Activated T-cell treated with anti-CD3 and anti-CD28 coated beads, Interleukin-2, amount 50 U/mL, for 1 hour (primary cell): ENCODE measurements around the gene TMCO6.
"Not testable (repeated sequence)": the region's sequence is repeated elsewhere in the genome, so short reads cannot be mapped to it uniquely, and the experiment has no call there.

ENCODE experiments used
- DNase-seq: peaks from one replicate; pipeline ENCODE4 v3.0.0-alpha.2; 2020

Gene TMCO6

GRCh38 chr5:140639148-140639981, at the start of gene TMCO6:
Gene TMCO6 (plus strand): TSS chr5:140639451. CDS start chr5:140639528, 77 bp downstream.
- DNase-seq: peak; percentile 96

DNA sequence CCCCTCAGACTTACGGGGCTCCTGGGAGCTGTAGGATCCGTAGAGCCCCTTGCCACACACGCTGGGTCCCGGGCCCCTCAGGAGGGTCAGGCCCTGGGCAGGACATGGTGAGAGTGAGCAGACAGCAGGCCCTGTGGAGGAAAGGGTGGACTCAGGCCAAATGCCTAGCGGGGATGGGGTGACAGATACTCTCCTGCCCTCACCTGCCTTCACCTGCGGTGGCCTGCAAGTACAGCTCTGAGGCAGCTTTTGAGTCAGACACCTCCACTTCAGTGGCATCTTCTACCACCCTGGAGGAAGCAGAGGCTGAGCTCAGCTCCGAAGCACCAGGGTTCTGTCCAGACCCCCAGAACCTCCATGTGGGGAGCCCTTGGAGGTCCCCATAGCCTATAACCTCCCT, 48.4 kb upstream of the TMCO6 start:
- no peak for DNase-seq

DNA sequence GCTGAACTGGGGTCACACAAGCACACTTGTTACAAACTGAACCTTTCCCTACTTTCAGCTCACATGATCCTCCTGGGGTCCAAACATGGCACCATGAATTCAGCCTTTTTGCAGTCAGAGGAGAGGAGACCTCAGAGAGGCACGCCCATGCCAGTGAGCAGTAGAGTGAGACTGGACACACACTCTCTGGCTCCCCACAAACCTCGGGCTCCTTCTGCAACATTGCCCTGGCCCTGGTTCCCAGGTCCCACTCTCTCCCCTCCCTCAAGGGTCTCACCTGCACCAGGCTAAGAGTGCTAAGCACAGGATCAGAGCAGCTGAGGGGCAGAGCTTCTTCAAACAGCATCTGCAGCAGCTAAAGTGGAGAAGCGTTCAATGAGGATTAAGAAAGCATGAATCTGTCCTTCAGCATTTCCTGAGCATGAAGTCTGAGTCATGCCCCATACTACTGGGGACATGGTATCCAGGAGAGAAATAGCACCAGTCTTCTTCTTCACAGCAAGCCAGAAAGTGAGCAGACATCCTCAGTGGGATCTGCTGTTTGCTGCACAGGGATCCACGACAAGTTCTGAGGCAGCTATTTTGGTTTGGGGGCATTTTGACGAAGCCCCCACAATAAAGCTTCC, 47.4 kb upstream of the TMCO6 start:
- DNase-seq: no peak

GRCh38 chr5:140593070-140593469, 46.2 kb upstream of the TMCO6 start:
- not testable (repeated sequence) for DNase-seq

GRCh38 chr5:140594169-140594568, 45.1 kb upstream of the TMCO6 start:
- no peak for DNase-seq

DNA sequence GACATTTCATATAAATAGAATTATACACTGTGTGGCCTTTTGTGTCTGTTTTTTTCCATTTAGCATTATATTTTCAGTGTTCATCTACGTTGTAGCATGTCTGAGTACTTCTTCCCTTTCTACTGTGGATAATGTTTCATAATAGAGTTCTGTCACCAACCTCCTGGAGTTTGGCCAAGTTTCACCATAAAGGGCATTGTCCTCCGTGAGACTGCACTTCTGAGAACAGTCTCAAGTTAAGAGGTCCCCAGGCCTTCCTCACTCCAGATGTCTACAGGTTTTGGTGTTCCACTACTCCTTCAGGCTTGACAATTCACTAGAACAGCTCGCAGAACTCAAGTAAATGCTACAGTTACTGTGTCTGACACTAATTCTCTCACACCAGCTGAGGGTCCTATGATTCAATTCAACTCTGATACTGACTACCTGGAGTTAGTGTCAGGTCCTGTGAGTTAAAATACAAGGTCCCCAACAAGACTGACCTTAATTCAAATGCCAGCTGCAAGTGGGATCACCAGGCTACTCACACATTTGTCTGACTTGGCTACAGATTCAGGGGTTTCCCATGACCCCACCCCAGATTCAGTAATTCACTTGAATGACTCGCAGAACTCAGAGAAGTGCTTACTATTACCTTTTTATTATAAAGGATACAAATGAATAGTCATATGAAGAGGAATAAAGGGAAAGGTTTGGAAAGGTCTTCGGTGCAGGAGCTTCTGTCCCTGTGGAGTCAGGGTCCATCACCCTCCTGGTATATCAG, 43.5 kb upstream of the TMCO6 start:
- no peak for DNase-seq

DNA sequence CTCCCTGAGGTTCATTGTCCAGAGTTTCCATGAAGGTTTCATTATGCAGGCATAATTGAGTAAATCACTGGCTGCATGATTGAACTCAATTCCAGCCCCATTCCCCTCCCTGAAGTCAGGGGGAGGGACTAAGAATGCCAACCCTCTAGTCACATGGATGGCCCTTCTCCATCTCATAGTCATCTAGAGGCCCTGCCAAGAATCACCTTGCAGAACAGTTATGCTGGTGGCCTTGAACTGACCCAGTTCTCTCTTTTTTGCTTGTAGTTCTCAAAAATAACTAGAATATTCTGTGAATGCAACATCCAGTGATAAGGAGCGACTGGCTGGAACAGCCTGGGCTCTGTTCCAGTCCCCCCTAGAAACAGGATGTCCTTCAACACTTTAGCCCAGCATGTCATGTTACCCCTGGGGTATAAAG, 42.9 kb upstream of the TMCO6 start:
- no peak for DNase-seq

GRCh38 chr5:140598836-140599235, 40.4 kb upstream of the TMCO6 start:
- DNase-seq: no peak

- no peak for DNase-seq
These were observed 39.2 kb upstream of the TMCO6 start for GRCh38 chr5:140600096-140600495.

GRCh38 chr5:140602147-140602546, 37.1 kb upstream of the TMCO6 start:
- DNase-seq: no peak

DNA sequence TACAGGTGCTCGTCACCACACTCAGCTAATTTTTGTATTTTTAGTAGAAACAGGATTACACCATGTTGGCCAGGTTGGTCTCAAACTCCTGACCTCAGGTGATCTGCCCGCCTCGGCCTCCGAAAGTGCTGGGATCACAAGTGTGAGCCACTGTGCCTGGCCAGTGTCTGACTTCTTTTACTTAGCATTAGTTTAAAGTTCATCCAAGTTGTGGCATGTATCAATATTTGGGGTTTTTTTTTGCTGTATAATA, 35.9 kb upstream of the TMCO6 start:
- DNase-seq: not testable (repeated sequence)

DNA sequence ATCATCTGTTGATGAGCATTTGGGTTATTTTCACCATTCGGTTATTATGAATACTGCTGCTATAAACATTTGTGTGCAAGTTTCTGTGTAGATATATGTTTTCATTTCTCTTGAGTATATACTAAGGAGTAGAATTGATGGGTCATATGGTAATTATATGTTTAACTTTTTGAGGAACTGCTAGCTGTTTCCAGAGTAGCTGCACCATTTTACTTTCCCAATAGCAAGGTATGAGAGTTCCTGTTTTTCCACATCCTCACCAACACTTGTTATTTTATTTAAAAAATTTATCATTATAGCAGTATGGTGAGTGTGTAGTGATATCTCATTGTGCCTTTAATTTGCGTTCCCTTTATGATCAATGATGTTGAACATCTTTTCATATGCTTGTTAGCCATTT, 35.5 kb upstream of the TMCO6 start:
- DNase-seq: no peak

DNA sequence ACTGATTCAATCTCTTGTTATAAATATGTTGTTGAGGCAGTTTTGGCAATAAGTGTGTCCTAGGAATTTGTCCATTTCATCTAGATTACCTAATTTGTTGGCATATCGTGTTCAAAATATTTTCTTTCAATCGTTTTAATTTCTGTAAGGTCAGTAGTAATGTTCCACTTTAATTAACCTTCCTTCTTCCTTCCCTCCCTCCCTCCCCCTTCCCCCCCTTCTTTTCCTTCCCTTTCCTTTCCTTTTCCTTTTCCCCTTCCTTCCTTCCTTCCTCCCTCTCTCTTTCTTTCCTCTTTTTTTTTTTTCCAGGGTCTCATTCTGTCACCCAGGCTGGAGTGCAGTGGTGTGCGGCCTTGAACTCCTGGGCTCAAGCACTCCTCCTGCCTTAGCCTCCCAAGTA, 33.4 kb upstream of the TMCO6 start:
- DNase-seq: no peak

DNA sequence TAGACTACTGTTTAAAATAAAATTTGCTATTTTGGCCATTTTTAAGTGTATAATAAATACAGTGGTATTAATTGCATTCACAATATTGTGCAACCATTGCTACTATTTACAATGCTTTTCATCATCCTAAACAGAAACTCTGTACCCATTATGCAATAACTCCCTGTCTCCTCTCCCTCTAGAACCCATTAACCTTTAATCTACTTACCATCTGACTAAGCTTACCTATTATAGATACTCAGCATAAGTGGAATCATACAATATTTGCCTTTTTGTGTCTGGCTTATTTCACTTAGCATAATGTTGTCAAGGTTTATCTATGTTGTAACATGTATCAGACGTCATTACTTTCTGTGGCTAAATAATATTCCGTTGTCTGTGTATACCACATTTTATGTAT, 32.2 kb upstream of the TMCO6 start:
- no peak for DNase-seq

DNA sequence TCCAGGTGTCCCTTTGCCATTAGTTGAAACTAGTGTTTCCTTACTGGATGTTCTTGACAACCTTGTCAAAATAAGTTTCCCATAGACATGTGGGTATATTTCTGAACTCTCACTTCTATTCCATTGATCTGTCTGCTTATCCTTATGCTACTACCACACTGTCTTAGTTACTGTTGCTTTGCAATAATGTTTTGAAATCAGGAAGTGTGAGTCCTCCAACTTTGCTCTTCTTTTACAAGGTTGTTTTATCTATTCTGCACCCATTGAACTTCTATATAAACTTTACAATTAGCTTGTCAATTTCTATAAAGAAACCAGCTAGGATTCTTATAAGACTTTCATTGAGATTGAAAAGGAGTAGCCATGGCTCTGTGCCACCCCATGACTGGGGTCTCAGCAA, 30.5 kb upstream of the TMCO6 start:
- no peak for DNase-seq

GRCh38 chr5:140609126-140609525, 30.1 kb upstream of the TMCO6 start:
- no peak for DNase-seq

DNA sequence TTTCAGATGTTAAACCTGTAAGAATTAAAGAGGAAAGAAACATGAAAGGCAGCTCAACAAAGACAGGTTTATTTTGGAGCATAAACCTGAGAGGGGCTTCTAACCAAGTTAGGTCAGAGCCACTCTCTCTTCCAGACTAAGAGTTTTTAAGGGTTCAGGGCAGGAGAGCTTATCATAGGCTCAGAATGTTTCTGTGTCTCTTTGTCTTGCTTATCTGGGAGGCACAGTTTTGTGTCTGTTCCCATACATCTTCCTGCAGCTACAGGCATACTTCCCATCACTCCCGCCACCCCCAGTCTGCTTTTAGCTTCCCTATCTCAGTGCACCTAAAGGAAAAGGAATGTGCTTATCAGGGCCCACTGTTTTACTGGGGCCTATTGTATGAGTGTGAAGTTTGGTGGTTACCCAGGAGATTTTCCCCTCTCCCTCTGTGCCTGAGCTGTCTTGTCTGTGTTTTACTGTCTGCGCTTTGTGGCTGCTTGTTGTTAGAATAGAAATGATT, 28.2 kb upstream of the TMCO6 start:
- no peak for DNase-seq

DNA sequence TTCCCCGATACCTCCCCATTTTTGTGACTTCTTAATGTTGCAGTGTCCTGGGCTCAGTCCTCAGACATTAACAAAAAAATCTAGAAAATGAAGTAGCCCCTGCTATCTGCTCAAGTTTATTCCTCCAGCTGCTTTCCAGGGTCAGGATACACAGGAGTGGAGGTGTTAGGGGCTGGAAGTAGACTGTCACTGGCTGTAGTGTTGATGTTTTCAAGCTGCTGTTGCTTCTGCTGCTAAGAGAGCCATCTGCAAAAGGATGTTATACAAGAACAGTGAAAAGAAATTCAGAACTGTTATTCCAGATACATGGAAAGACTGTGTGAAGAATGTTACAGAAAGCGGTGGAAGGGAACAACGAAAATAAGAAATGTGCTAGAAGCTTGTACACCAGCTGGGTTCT, 16.9 kb upstream of the TMCO6 start:
- DNase-seq: no peak

GRCh38 chr5:140623061-140623460, 16.2 kb upstream of the TMCO6 start:
- not testable (repeated sequence) for DNase-seq

GRCh38 chr5:140624886-140625285, 14.4 kb upstream of the TMCO6 start:
- not testable (repeated sequence) for DNase-seq

DNA sequence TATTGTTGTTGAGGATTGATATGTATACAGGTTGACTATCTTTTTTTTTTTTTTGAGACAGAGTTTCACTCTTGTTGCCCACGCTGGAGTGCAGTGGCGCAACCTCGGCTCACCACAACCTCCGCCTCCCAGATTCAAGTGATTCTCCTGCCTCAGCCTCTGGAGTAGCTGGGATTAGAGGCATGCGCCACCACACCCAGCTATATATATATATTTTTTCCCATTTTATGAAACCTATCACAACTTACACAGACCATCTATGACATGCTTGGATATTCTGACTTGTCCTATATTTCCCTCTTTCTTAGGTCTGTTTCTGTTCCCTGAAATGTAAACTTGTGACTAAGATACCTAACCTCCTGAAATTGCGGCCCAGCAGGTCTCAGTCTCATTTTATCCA, 11.3 kb upstream of the TMCO6 start:
- no peak for DNase-seq

GRCh38 chr5:140628711-140629110, 10.5 kb upstream of the TMCO6 start:
- no peak for DNase-seq

DNA sequence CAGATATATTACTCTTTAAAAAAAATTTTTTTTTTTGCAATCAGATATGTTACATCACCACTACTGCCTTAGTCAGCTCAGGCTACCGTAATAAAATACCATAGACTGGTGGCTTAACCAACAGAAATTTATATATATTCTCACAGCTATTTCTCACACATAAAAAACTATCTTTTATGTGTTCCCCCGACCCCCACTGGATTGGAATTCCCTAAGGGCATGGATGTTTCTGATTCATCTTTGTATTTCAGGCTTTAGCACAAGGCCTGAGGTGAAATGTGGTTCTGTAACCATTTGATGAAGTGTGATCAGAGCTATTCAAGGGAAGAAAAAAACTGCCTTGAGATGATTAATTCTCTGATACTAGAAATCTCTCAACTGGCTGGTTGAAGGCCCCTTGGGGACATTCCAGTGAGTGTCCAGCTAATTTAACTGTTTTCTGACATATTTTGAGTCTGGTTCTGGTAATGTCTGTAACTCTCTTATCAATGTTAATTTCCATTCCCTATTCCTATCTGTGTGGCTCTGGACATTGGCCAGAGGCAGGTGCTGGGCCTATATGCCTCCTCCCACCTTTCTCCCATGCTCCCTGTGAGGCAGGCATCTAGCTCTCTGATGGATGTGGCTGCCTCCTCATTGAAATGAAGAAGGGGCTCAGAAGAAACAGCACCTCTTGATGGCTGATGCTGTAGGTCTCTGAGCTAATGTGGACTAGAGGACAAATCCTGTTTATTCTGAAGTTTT, 8.8 kb upstream of the TMCO6 start:
- DNase-seq: no peak
